Transverse colon (tissue), 4 donors: ENCODE results near the gene FOXP1. TPM values are rescaled to one million over a fixed set of nuclear protein-coding genes. Genes with fewer than 3 reads are reported as not detected.
A peak's percentile ranks its signal among the peaks of the same experiment; 100 is the strongest.

Experiments used
- DNase-seq: peaks from one replicate; pipeline ENCODE4 v3.0.0-alpha.2; 2019
- H3K27ac ChIP-seq, 4 donors: fragments of 200-600 bp; sonication (generic); 2 replicates each; pipeline ENCODE4 v1.5.1; 2016 to 2018; ENCODE audit warnings: inconsistent platforms in 4 of 4
- H3K27me3 ChIP-seq: fragments of 200-600 bp; sonication (generic); 2 replicates; pipeline ENCODE4 v1.5.1; 2017; ENCODE audit warnings: inconsistent platforms
- H3K36me3 ChIP-seq, 4 donors: fragments of 200-600 bp; sonication (generic); 2 replicates each; pipeline ENCODE4 v1.5.1; 2017 to 2019; ENCODE audit warnings: inconsistent platforms in 4 of 4
- H3K4me1 ChIP-seq, 4 donors: fragments of 200-600 bp; sonication (generic); 2 replicates each; pipeline ENCODE4 v1.5.1; 2017 to 2020; ENCODE audit warnings: inconsistent platforms in 4 of 4
- H3K4me3 ChIP-seq, 4 donors: fragments of 200-600 bp; sonication (generic); 1 replicate in 1 of 4; 2 replicates in 3 of 4; pipeline versions ENCODE4 v1.5.1 to v1.6.1; 2017 to 2019; ENCODE audit warnings: inconsistent platforms in 4 of 4
- H3K9me3 ChIP-seq, 2 donors: fragments of 200-600 bp; sonication (generic); 2 replicates each; pipeline ENCODE4 v1.5.1; 2017 to 2019; ENCODE audit warnings: inconsistent platforms in 2 of 2
- EP300 ChIP-seq: sonication (generic); formaldehyde crosslinking; IDR thresholded peaks from one replicate; pipeline ENCODE4 v1.6.1; 2017; ENCODE audit warnings: antibody characterized with exemption, low read depth
- POLR2A ChIP-seq: fragments of 450-650 bp; IDR thresholded peaks from one replicate; pipeline ENCODE4 v1.6.1; 2016; ENCODE audit warnings: antibody characterized with exemption, mild to moderate bottlenecking, moderate library complexity
- POLR2AphosphoS5 ChIP-seq, 3 donors: sonication (generic); formaldehyde crosslinking; IDR thresholded peaks; one replicate each; pipeline ENCODE4 v1.6.1; 2016; ENCODE audit warnings: antibody characterized with exemption in 3 of 3
- WGBS, 2 donors: methylation state at CpG; one replicate each; pipeline ENCODE4 v1.1.5; 2018; ENCODE audit warnings: low coverage in 1 of 2; 5-methylcytosine and 5-hydroxymethylcytosine counted together
- in situ Hi-C, 4 donors: fragments of 200-750 bp; cut with MboI; loops; one replicate each; pipeline versions ENCODE4 v1.15.0 to v1.15.1; 2017; ENCODE audit warnings: low sequenced_read_pairs in 3 of 4, low pct_ligation_motif_present in 1 of 4, low pct_unique_long_range_greater_than_20kb in 1 of 4
- intact Hi-C: fragments of 100-400 bp; cut with DNase I; formaldehyde crosslinking; loops from one replicate; pipeline ENCODE4 v1.15.1; 2023; ENCODE audit warnings: low total_unique reads
- total RNA-seq, 4 donors: library from RNA; depleted of rRNA; stranded (reverse); fragments of >200 nt; gene quantifications; one replicate each; pipeline ENCODE4 v1.1.0, GENCODE V29; 2016
- TF ChIP-seq, protein P1 (sequence below), 5 experiments: fragments of 200-600 bp in 3 of 5; fragments of 450-650 bp in 2 of 5; sonication (generic) in 3 of 5; IDR thresholded peaks; 1 replicate in 2 of 5; 2 replicates in 3 of 5; pipeline ENCODE4 v1.5.1; 2016 to 2017; ENCODE audit warnings: antibody characterized with exemption in 5 of 5, inconsistent platforms in 3 of 5, mild to moderate bottlenecking in 2 of 5, moderate library complexity in 1 of 5

FOXP1 gene
- total RNA-seq, 4 donors from 2014 or later, result 102 to 260 (median 150) TPM

DNA sequence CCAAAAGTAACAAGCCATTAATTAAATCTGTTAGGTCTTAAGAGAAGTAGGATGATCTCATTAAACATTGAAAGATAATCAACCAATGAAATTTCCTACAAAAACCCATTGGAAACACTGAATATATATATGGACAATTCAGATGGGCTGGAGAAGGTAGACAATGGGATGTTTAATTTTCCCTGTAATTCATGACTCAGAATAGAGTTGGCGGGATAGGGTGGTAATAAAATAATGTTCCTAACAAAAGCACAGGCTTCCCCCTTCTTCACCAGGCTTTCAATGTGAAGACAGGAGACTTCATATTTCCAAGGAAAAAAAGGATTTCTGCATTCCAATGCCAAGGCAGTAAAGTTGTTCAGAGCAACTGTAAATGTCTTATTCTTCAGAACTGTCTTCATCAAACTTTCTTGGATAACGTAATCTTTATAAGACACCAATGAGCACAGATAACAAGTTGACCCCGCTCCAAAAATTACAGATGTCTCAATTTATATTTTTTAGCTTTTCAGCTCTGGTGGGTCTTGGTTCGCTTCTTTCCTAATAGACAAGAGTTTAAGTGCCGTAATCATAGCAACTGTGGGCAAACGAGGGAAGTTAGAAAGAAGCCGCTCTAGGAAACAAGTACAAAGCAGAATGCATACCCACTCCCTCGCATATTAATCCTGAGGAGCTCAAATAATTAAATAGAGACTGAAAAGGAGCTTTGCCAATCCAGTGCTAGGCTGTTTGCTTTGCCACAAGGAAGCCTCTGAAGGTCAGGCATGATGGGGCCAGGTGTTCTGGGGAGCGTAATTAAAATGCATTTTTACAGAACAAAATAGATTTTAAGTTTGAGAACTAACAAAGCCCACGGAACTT lies 377.0 kb downstream of the FOXP1 start:
- WGBS, 2 donors, result 79 to 85% methylated on average over 10 of the region's 10 CpGs
- Histone ChIP-seq H3K9me3 (no peaks in the 10 kb centered on the region), H3K36me3 (no peaks in the 10 kb centered on the region), H3K27me3 (no peaks in the 10 kb centered on the region), H3K4me3 (no peak overlapping the region), H3K27ac (peak overlapping the region; percentile 74 to 84 (median 81)), H3K4me1 (peaks cover 38 to 83% (median 52%) of the 10 kb centered on the region in 4 donors)
- TF ChIP-seq POLR2A (no peak), POLR2AphosphoS5 (IDR thresholded peaks at IDR 0.05) (no peak), EP300 (no peak)
- TF ChIP-seq, protein P1, sequence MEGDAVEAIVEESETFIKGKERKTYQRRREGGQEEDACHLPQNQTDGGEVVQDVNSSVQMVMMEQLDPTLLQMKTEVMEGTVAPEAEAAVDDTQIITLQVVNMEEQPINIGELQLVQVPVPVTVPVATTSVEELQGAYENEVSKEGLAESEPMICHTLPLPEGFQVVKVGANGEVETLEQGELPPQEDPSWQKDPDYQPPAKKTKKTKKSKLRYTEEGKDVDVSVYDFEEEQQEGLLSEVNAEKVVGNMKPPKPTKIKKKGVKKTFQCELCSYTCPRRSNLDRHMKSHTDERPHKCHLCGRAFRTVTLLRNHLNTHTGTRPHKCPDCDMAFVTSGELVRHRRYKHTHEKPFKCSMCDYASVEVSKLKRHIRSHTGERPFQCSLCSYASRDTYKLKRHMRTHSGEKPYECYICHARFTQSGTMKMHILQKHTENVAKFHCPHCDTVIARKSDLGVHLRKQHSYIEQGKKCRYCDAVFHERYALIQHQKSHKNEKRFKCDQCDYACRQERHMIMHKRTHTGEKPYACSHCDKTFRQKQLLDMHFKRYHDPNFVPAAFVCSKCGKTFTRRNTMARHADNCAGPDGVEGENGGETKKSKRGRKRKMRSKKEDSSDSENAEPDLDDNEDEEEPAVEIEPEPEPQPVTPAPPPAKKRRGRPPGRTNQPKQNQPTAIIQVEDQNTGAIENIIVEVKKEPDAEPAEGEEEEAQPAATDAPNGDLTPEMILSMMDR (IDR thresholded peaks at IDR 0.05), result no peak
- in situ Hi-C loops (no loop called here), intact Hi-C loops (no loop called here)
- no peak for DNase-seq

DNA sequence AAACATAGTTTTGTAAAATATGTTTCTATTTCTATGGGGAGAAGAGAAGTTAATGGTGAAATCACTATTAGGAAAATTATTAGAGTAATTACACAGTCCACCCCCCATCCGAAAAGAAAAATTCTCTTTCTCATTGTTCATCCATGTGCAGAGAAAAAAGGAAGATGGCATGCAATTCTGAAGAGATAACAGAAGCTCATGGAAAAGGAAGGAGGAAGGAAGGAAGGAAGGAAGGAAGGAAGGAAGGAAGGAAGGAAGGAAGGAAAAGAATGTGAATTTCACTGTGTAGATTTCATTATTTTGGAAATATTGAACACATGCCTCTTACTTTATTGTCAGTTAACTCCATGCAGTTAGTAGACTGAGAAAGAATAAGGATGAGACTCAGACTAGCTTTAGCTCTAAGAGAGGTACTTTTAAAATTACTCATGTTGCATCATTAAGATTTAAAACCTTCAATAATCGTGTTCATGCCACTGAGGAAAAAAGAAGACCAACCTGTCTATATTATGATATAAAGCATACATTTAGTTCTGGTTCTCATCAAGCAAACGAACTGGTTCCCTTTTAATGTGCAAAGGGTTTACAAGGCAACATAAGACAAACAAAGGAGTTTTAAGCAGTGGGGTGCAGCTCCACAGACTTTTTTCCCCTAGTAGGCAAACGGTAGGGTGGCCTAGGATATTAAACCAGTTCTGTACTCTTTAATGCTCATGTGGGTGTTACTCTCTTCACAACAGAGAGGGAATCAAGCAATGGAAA lies 379.6 kb downstream of the FOXP1 start:
- Histone ChIP-seq H3K9me3 (no peaks in the 10 kb centered on the region), H3K27ac (peak overlapping the region; percentile 7 to 84 (median 58)), H3K4me3 (no peak overlapping the region), H3K27me3 (no peaks in the 10 kb centered on the region), H3K36me3 (no peaks in the 10 kb centered on the region), H3K4me1 (peaks cover 19 to 56% (median 33%) of the 10 kb centered on the region in 4 donors)
- no peak for DNase-seq
- TF ChIP-seq EP300, result no peak
- TF ChIP-seq POLR2AphosphoS5 (IDR thresholded peaks at IDR 0.05), result no peak
- TF ChIP-seq, protein P1 (IDR thresholded peaks at IDR 0.05), result no peak
- TF ChIP-seq POLR2A, result no peak
- in situ Hi-C loops, result no loop called here
- intact Hi-C loops, result loop anchor here (5.0 kb wide), 1 partner anchor 1793 kb away; the partner anchor contains the start of gene PPP4R2
- WGBS, 2 donors, result 65 to 66% methylated on average over 3 to 4 of the region's 4 CpGs

DNA sequence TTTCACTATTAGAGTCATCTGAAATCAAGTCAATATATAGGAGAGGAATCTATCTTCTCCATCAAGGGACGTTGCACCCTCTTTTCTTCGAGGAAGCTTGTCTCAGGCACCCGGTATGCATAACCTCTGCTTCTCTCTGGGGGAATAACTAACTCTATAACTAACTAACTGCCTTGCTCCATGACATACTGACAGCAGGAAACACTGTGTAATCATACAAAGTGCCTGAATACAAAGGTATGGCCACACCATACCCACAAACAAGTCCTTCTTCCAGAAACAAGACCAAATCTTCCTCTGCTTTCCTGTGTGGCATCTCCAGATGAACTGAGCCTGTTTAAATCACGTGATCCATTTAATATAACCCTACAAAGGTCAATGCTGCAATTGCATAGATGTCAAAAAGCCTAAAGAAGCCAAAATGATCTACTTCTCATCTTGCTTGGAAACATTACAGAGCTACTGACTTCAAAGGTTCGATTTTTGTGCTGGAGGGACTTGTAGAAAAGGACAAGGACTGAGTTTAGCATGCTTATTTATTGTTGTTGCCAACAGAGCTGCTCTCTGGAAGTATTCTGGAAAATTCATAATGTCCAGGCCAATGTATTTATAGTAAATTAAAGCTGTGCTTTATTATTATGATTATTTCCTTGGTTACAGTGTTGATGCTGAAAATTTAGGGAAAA lies 380.5 kb downstream of the FOXP1 start:
- peaks cover 10 to 47% (median 25%) of the 10 kb centered on the region in 4 donors for H3K4me1 ChIP-seq
- H3K27me3 ChIP-seq, result no peaks in the 10 kb centered on the region
- intact Hi-C loops, result loop anchor here (5.0 kb wide), 1 partner anchor 1794 kb away; the partner anchor contains the start of gene PPP4R2
- peak overlapping the region in 3 of 4 donors; percentile 57 to 84 (median 58) for H3K27ac ChIP-seq
- H3K9me3 ChIP-seq, result no peaks in the 10 kb centered on the region
- in situ Hi-C loops, result no loop called here
- no peak for DNase-seq
- no peak overlapping the region for H3K4me3 ChIP-seq
- no peaks in the 10 kb centered on the region for H3K36me3 ChIP-seq
- TF ChIP-seq, protein P1 (IDR thresholded peaks at IDR 0.05), result no peak
- no peak for TF ChIP-seq POLR2AphosphoS5 (IDR thresholded peaks at IDR 0.05)
- no peak for TF ChIP-seq POLR2A
- no peak for TF ChIP-seq EP300
- WGBS, 2 donors, result 44 to 55% methylated on average over 2 to 5 of the region's 5 CpGs
